OCI-LY7 (cell line): ENCODE results near the gene PAXX.

Experiments
- CTCF ChIP-seq: fragments of 200-600 bp; sonication (generic); conservative IDR thresholded peaks from 2 replicates; pipeline ENCODE4 v1.5.1; 2014; ENCODE audit warnings: mild to moderate bottlenecking, antibody characterized with exemption, low read length, moderate library complexity, mixed read lengths
- EZH2phosphoT487 ChIP-seq: fragments of 200-600 bp; sonication (generic); IDR thresholded peaks from 2 replicates; pipeline ENCODE4 v1.6.1; 2018; ENCODE audit warnings: low read depth, borderline replicate concordance, mild to moderate bottlenecking, mixed run types, antibody characterized with exemption, low read length, moderate library complexity, mixed read lengths

- TF ChIP-seq CTCF (no peak), EZH2phosphoT487 (no peak)
These were observed 36.9 kb upstream of the PAXX start for GRCh38 chr9:136955202-136955942.
